ENCODE data around the gene CHEK1. TPM values are rescaled to one million over a fixed set of nuclear protein-coding genes. Genes with fewer than 3 reads are reported as not detected.
"Not testable (repeated sequence)": the region's sequence is repeated elsewhere in the genome, so short reads cannot be mapped to it uniquely, and the experiment has no call there.

CHEK1 gene
- total RNA-seq, result 7.3 TPM

GRCh38 chr11:125624756-125625213 is at the start of gene CHEK1:
Gene CHEK1 (plus strand): TSS chr11:125625163. CDS start chr11:125626769, 1,606 bp downstream.
- H3K4me1 ChIP-seq (ENCODE audit: insufficient read depth, low read length), result peaks cover 19% of the 10 kb centered on the region
- no peaks in the 10 kb centered on the region for H3K27me3 ChIP-seq (ENCODE audit: insufficient read depth, low read length)
- H3K9me3 ChIP-seq (ENCODE audit: low read depth, low read length), result no peaks in the 10 kb centered on the region
- peak within 1 kb of the TSS; percentile 58 for H3K4me3 ChIP-seq (ENCODE audit: low read length)

DNA sequence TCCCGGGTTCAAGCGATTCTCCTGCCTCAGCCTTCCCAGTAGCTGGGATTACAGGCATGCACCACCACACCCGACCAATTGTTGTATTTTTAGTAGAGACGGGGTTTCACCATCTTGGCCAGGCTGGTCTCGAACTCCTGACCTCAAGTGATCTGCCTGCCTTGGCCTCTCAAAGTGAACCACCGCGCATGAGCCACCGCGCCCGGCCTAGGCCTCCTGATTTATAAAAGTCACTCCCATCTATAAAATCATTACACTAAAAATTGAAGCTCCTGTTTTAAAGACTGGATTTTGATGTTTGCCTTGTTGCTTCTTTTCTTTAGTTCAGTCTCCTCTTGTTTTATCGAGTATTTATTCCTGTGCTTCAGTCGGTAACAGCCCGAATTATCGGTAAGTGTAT is 47.8 kb upstream of the CHEK1 start:
- H3K4me1 ChIP-seq (ENCODE audit: insufficient read depth, low read length); H3K4me3 ChIP-seq (ENCODE audit: low read length); H3K9me3 ChIP-seq (ENCODE audit: low read depth, low read length); H3K27me3 ChIP-seq (ENCODE audit: insufficient read depth, low read length): not testable (repeated sequence)

DNA sequence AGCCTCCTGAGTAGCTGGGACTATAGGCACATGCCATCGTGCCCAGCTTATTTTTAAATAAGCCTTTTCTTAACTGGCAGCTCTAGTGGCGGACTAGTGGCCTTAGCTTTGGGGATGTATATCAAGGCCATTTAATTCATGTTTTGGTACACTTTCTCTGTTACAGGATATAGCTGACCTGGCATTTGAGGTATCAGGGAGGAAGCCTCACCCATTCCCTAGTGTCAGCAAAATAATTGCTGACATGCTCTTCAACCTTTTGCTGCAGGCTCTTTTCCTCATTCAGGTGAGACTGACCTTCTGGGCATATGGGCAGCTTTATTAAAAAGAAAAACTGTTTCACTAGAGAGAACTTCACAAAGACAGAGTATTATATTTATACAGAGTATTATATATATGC is 46.2 kb upstream of the CHEK1 start:
- no peak overlapping the region for H3K4me3 ChIP-seq (ENCODE audit: low read length)
- no peaks in the 10 kb centered on the region for H3K27me3 ChIP-seq (ENCODE audit: insufficient read depth, low read length)
- H3K4me1 ChIP-seq (ENCODE audit: insufficient read depth, low read length), result no peaks in the 10 kb centered on the region
- H3K9me3 ChIP-seq (ENCODE audit: low read depth, low read length), result no peaks in the 10 kb centered on the region

- H3K9me3 ChIP-seq (ENCODE audit: low read depth, low read length), result no peaks in the 10 kb centered on the region
- H3K4me3 ChIP-seq (ENCODE audit: low read length), result no peak overlapping the region
- H3K4me1 ChIP-seq (ENCODE audit: insufficient read depth, low read length), result no peaks in the 10 kb centered on the region
- H3K27me3 ChIP-seq (ENCODE audit: insufficient read depth, low read length), result no peaks in the 10 kb centered on the region
Observed at GRCh38 chr11:125579811-125580210, 45.2 kb upstream of the CHEK1 start.

GRCh38 chr11:125583496-125583895 is 41.5 kb upstream of the CHEK1 start:
- H3K4me3 ChIP-seq (ENCODE audit: low read length), result no peak overlapping the region
- no peaks in the 10 kb centered on the region for H3K9me3 ChIP-seq (ENCODE audit: low read depth, low read length)
- H3K4me1 ChIP-seq (ENCODE audit: insufficient read depth, low read length), result no peaks in the 10 kb centered on the region
- no peaks in the 10 kb centered on the region for H3K27me3 ChIP-seq (ENCODE audit: insufficient read depth, low read length)

GRCh38 chr11:125585487-125585886 is 39.5 kb upstream of the CHEK1 start:
- Histone ChIP-seq H3K4me1 (ENCODE audit: insufficient read depth, low read length) (no peaks in the 10 kb centered on the region), H3K4me3 (ENCODE audit: low read length) (no peak overlapping the region), H3K9me3 (ENCODE audit: low read depth, low read length) (no peaks in the 10 kb centered on the region), H3K27me3 (ENCODE audit: insufficient read depth, low read length) (no peaks in the 10 kb centered on the region)

- H3K4me3 ChIP-seq (ENCODE audit: low read length), result no peak overlapping the region
- no peaks in the 10 kb centered on the region for H3K9me3 ChIP-seq (ENCODE audit: low read depth, low read length)
- H3K4me1 ChIP-seq (ENCODE audit: insufficient read depth, low read length), result peaks cover 8% of the 10 kb centered on the region
- H3K27me3 ChIP-seq (ENCODE audit: insufficient read depth, low read length), result no peaks in the 10 kb centered on the region
Observed at GRCh38 chr11:125586623-125587022, 38.3 kb upstream of the CHEK1 start.

GRCh38 chr11:125587480-125587879 is 37.5 kb upstream of the CHEK1 start:
- no peak overlapping the region for H3K4me3 ChIP-seq (ENCODE audit: low read length)
- H3K9me3 ChIP-seq (ENCODE audit: low read depth, low read length), result no peaks in the 10 kb centered on the region
- H3K27me3 ChIP-seq (ENCODE audit: insufficient read depth, low read length), result no peaks in the 10 kb centered on the region
- H3K4me1 ChIP-seq (ENCODE audit: insufficient read depth, low read length), result peaks cover 10% of the 10 kb centered on the region

GRCh38 chr11:125588505-125588904 is 36.5 kb upstream of the CHEK1 start:
- Histone ChIP-seq H3K4me1 (ENCODE audit: insufficient read depth, low read length) (peaks cover 15% of the 10 kb centered on the region), H3K27me3 (ENCODE audit: insufficient read depth, low read length) (no peaks in the 10 kb centered on the region), H3K4me3 (ENCODE audit: low read length) (no peak overlapping the region), H3K9me3 (ENCODE audit: low read depth, low read length) (no peaks in the 10 kb centered on the region)

DNA sequence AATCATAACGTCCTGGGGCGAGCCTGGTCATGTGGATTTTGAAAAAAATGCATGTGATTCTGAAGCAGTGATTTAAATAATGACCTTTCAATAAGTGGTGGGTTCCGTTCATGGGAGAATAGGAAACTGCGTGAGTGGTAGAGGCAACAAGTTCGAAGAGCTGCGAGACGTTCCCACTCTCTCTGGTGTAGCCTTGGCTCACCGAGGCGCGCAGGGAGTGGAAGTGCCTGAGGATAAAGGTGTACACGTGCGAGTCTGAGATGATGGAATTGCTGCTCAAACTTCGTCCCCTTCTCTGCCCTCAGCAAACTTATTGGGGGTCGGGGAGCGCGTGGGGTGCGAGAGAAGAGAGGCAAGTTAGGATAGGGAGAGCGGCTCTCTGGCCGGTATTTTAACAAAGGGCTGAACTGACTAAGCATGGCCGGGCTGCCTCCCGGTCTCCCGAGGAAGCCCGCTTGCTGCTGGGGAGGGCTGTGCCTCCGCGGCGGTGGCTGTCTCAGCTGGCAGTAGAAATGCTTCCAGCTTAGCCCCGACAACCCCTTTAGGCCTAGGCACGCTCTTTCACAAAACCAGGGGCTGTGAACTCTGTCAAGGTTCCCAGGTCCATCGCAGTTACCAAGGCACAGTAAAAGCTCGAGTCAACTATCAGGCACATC is 33.2 kb upstream of the CHEK1 start:
- Histone ChIP-seq H3K4me3 (ENCODE audit: low read length) (peak overlapping the region; percentile 87), H3K27me3 (ENCODE audit: insufficient read depth, low read length) (no peaks in the 10 kb centered on the region)

DNA sequence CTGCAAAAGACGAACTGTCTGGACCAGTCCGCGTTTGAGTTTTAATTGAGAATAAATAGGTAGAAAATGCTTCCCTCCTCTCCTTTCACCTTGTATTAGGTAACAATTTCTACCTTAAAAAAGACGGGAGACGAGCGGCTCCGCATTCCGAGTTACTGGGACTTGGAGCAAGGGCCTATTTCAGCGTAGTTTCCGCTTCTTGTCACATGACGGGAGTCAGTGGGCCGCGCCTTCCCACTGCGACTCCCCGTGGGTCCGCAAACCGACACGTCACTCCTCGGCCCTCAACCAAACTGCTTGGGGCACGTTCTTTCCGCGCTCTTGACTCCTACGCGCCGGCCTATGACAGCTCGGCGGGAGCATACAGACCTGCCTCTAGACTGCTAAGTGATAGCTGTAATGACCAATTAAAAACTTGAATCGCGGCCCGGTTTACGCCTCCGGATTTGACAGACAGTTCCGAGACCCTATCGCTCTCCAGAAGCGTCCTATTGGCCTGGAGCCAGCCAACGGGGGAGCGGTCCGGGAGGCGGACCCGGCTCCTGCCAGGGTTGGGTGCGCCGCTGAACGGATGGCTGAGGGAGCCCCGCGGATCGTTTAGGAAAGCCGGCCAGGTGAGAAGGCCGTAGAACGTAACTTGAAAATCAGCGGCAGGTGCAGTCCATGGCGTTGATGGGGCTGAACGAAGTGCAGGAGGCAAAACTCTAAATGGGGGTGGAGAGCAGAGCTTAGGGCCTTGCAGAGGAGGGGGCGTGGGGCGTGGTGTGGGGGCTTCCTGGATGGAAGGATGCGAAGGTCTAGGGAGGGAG is 32.5 kb upstream of the CHEK1 start, which contains the start of gene STT3A:
Gene STT3A (plus strand): TSS at position 548 of the 809 bp plus-strand sequence. CDS start 3,064 bp downstream, outside the sequence.
- no peaks in the 10 kb centered on the region for H3K9me3 ChIP-seq (ENCODE audit: low read depth, low read length)
- H3K27me3 ChIP-seq (ENCODE audit: insufficient read depth, low read length), result no peaks in the 10 kb centered on the region
- H3K4me1 ChIP-seq (ENCODE audit: insufficient read depth, low read length), result peaks cover 34% of the 10 kb centered on the region
- H3K4me3 ChIP-seq (ENCODE audit: low read length), result peak within 1 kb of the TSS; percentile 87

More for the DNA sequence above, 33.2 kb upstream of the CHEK1 start:
- H3K9me3 ChIP-seq (ENCODE audit: low read depth, low read length), result no peaks in the 10 kb centered on the region
- H3K4me1 ChIP-seq (ENCODE audit: insufficient read depth, low read length), result peaks cover 34% of the 10 kb centered on the region

DNA sequence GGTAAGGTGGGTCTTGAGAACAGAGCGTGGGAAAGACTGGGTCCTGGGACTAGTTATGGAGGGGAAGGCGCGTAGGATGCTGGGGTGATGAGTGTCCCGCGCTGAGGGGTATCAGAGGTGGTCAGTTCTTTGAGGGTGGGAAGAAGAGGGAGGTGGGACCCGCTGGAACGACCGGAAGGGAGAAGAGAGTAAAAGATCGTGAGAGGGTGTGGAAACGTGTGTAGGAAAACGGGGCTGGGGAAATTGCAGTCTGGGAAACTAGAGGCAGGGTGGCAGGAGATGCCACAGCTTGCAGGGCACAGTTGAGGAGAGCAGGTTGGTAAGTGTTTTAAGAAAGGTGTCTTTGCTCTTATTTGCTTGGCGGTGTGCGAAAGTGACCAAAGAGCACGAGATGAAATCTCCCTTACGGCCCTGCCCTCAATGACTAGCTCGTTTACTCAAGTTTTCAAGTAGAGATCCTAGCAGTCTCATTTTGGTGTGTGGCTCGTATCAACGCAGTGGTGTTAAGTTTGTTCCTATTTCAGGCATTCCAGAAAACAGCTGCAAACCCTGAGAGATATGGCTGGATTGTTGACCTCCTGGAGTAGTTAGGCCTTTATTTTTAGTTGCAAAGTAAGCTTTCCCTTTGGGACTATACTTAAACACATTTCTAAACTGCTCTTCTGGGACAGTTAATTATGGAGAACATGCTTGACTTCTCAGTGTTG is 31.7 kb upstream of the CHEK1 start:
- Histone ChIP-seq H3K4me3 (ENCODE audit: low read length) (peak overlapping the region; percentile 87), H3K4me1 (ENCODE audit: insufficient read depth, low read length) (peaks cover 34% of the 10 kb centered on the region), H3K27me3 (ENCODE audit: insufficient read depth, low read length) (no peaks in the 10 kb centered on the region)

GRCh38 chr11:125594958-125595357 is 30.0 kb upstream of the CHEK1 start:
- Histone ChIP-seq H3K9me3 (ENCODE audit: low read depth, low read length) (no peaks in the 10 kb centered on the region), H3K27me3 (ENCODE audit: insufficient read depth, low read length) (no peaks in the 10 kb centered on the region), H3K4me1 (ENCODE audit: insufficient read depth, low read length) (peaks cover 34% of the 10 kb centered on the region), H3K4me3 (ENCODE audit: low read length) (no peak overlapping the region)

More for the DNA sequence above, 31.7 kb upstream of the CHEK1 start:
- no peaks in the 10 kb centered on the region for H3K9me3 ChIP-seq (ENCODE audit: low read depth, low read length)

DNA sequence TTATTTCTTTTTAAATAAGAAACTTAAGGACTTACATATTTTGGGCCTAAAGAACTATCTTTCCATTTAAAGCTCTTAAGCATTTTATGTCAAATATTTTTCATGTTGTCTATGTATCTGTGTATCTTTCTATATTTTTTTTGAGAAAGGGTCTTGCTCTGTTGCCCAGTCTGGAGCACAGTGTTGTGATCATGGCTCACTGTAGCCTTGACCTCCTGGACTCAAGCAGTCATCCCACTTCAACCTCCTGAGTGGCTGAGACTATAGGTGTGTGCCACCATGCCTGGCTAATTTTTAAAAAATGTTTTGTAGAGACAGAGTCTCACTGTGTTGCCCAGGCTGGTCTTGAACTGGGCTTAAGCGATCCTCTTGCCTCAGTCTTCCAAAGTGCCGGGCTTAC is 24.3 kb upstream of the CHEK1 start:
- H3K4me3 ChIP-seq (ENCODE audit: low read length), result no peak overlapping the region
- H3K4me1 ChIP-seq (ENCODE audit: insufficient read depth, low read length), result peaks cover under 1% of the 10 kb centered on the region
- no peaks in the 10 kb centered on the region for H3K27me3 ChIP-seq (ENCODE audit: insufficient read depth, low read length)
- H3K9me3 ChIP-seq (ENCODE audit: low read depth, low read length), result no peaks in the 10 kb centered on the region

DNA sequence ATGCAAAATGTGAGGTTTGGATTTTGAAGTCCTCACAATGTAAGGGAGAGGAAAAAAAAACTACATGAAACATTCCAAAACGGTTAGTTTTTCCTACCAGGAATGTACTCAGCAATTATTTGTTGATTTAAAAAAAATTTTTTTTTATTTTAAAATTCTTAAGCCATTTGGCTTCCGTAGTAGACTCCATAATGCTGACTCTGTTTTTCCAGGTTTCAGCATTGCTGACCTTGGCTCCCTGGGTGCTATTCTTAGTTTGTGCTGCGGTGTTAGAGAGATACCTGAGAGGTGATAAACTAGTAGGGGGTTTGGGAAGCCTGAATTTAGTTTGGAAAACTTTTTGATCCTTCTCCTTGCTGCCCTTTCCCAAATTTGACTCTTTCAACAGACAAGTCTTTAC is 21.8 kb upstream of the CHEK1 start:
- no peaks in the 10 kb centered on the region for H3K4me1 ChIP-seq (ENCODE audit: insufficient read depth, low read length)

More for the DNA sequence above, 21.8 kb upstream of the CHEK1 start:
- Histone ChIP-seq H3K4me3 (ENCODE audit: low read length) (no peak overlapping the region), H3K9me3 (ENCODE audit: low read depth, low read length) (no peaks in the 10 kb centered on the region), H3K27me3 (ENCODE audit: insufficient read depth, low read length) (no peaks in the 10 kb centered on the region)
